Stimulated activated CD8-positive, alpha-beta memory T cell treated with anti-CD3 and anti-CD28 coated beads, Interleukin-7, amount 100 ng/mL, for 24 hours (primary cell): ENCODE data around the gene INPP5B.
"Not testable (repeated sequence)": the region's sequence is repeated elsewhere in the genome, so short reads cannot be mapped to it uniquely, and the experiment has no call there.

ENCODE experiments used
- DNase-seq: peaks from one replicate; pipeline ENCODE4 v3.0.0-alpha.2; 2020; ENCODE audit warnings: low read depth

The INPP5B gene

GRCh38 chr1:37946703-37947360, at the start of gene INPP5B:
Gene INPP5B (minus strand): TSS chr1:37947053. CDS start chr1:37946308, 745 bp downstream.
- DNase-seq = peak; percentile 65

- no peak for DNase-seq
These were observed 49.0 kb upstream of the INPP5B start for GRCh38 chr1:37995751-37996345.

- no peak for DNase-seq
These were observed 48.2 kb upstream of the INPP5B start for GRCh38 chr1:37994886-37995566.

GRCh38 chr1:37989361-37989930, 42.6 kb upstream of the INPP5B start:
- DNase-seq = no peak

- no peak for DNase-seq
These were observed 40.8 kb upstream of the INPP5B start for GRCh38 chr1:37987679-37988078.

- DNase-seq = no peak
These were observed 36.7 kb upstream of the INPP5B start for GRCh38 chr1:37983546-37983945.

- no peak for DNase-seq
These were observed 31.7 kb upstream of the INPP5B start for GRCh38 chr1:37978541-37978940.

- not testable (repeated sequence) for DNase-seq
These were observed 28.2 kb upstream of the INPP5B start for GRCh38 chr1:37975083-37975482.

GRCh38 chr1:37974567-37974966, 27.7 kb upstream of the INPP5B start:
- DNase-seq = no peak

- not testable (repeated sequence) for DNase-seq
These were observed 26.8 kb upstream of the INPP5B start for GRCh38 chr1:37973684-37974083.

- DNase-seq = no peak
These were observed 18.4 kb upstream of the INPP5B start for GRCh38 chr1:37965301-37965700.

GRCh38 chr1:37964106-37964505, 17.3 kb upstream of the INPP5B start:
- not testable (repeated sequence) for DNase-seq

GRCh38 chr1:37958690-37959089, 11.8 kb upstream of the INPP5B start:
- no peak for DNase-seq

- DNase-seq = no peak
These were observed 8.8 kb upstream of the INPP5B start for GRCh38 chr1:37955685-37956084.

- no peak for DNase-seq
These were observed 7.6 kb upstream of the INPP5B start for GRCh38 chr1:37954316-37954971.

- no peak for DNase-seq
These were observed 5.9 kb upstream of the INPP5B start for GRCh38 chr1:37952738-37953137.

GRCh38 chr1:37951783-37952624, 5.2 kb upstream of the INPP5B start:
- DNase-seq = no peak

- no peak for DNase-seq
These were observed 4.4 kb upstream of the INPP5B start for GRCh38 chr1:37951041-37951782.

GRCh38 chr1:37949524-37950152, 2.8 kb upstream of the INPP5B start:
- DNase-seq = no peak

GRCh38 chr1:37948841-37949240, 2.0 kb upstream of the INPP5B start:
- DNase-seq = no peak
